ENCODE data around the gene E2F6.
A peak's percentile ranks its signal among the peaks of the same experiment; 100 is the strongest.

Gene E2F6

GRCh38 chr2:11450791-11451190, 15.2 kb downstream of the E2F6 start:
- TF ChIP-seq EZH2phosphoT487 (IDR thresholded peaks at IDR 0.05; ENCODE audit: borderline replicate concordance) (no peak), CTCF (conservative IDR thresholded peaks at IDR 0.05; ENCODE audit: low read length) (no peak)
- Histone ChIP-seq H3K4me3 (ENCODE audit: low read length, poor library complexity, severe bottlenecking) (no peak overlapping the region), H3K9me3 (ENCODE audit: insufficient read depth, low read depth, low read length) (no peaks in the 10 kb centered on the region), H3K9me2 (replicated peaks; ENCODE audit: low read depth, low read length) (no peaks in the 10 kb centered on the region), H3F3A (ENCODE audit: low read depth) (no peaks in the 10 kb centered on the region), H2AFZ (ENCODE audit: low read length) (no peak overlapping the region), H3K4me1 (ENCODE audit: insufficient read depth, low read length, poor library complexity, severe bottlenecking) (peaks cover 3% of the 10 kb centered on the region), H3K9ac (ENCODE audit: low read depth, low read length, poor library complexity, severe bottlenecking) (no peak overlapping the region), H4K20me1 (ENCODE audit: insufficient read depth, low read length, poor library complexity, severe bottlenecking) (peaks cover 14% of the 10 kb centered on the region), H3K36me3 (ENCODE audit: insufficient read depth, low read length) (peaks cover 87% of the 10 kb centered on the region), H3K4me2 (ENCODE audit: low read depth, low read length, poor library complexity, severe bottlenecking) (no peak overlapping the region), H3K79me2 (ENCODE audit: insufficient read depth, low read length) (peaks cover 17% of the 10 kb centered on the region; the same call in 1 of the 2 replicates), H3K27me3 (ENCODE audit: insufficient read depth, low read length, poor library complexity, severe bottlenecking) (no peaks in the 10 kb centered on the region)

GRCh38 chr2:11446733-11447248, 19.2 kb downstream of the E2F6 start:
- Histone ChIP-seq H3K79me2 (ENCODE audit: insufficient read depth, low read length) (no peaks in the 10 kb centered on the region), H3K4me2 (ENCODE audit: low read depth, low read length, poor library complexity, severe bottlenecking) (no peak overlapping the region), H3K9ac (ENCODE audit: low read depth, low read length, poor library complexity, severe bottlenecking) (no peak overlapping the region), H2AFZ (ENCODE audit: low read length) (no peak overlapping the region), H3F3A (ENCODE audit: low read depth) (no peaks in the 10 kb centered on the region), H3K9me3 (ENCODE audit: insufficient read depth, low read depth, low read length) (no peaks in the 10 kb centered on the region; the same call in 1 of the 2 replicates), H3K4me1 (ENCODE audit: insufficient read depth, low read length, poor library complexity, severe bottlenecking) (no peaks in the 10 kb centered on the region), H3K9me2 (replicated peaks; ENCODE audit: low read depth, low read length) (no peaks in the 10 kb centered on the region), H3K36me3 (ENCODE audit: insufficient read depth, low read length) (peaks cover 74% of the 10 kb centered on the region), H3K27me3 (ENCODE audit: insufficient read depth, low read length, poor library complexity, severe bottlenecking) (no peaks in the 10 kb centered on the region), H4K20me1 (ENCODE audit: insufficient read depth, low read length, poor library complexity, severe bottlenecking) (no peaks in the 10 kb centered on the region), H3K4me3 (ENCODE audit: low read length, poor library complexity, severe bottlenecking) (no peak overlapping the region)
- TF ChIP-seq EZH2phosphoT487 (IDR thresholded peaks at IDR 0.05; ENCODE audit: borderline replicate concordance) (no peak), CTCF (conservative IDR thresholded peaks at IDR 0.05; ENCODE audit: low read length) (peak; percentile 93)

- no peak for TF ChIP-seq EZH2phosphoT487 (IDR thresholded peaks at IDR 0.05; ENCODE audit: borderline replicate concordance)
- TF ChIP-seq CTCF (conservative IDR thresholded peaks at IDR 0.05; ENCODE audit: low read length), result peak; percentile 43; the same call in 1 of the 2 replicates
- peaks cover 59% of the 10 kb centered on the region for H3K36me3 ChIP-seq (ENCODE audit: insufficient read depth, low read length)
These were observed 21.2 kb downstream of the E2F6 start for GRCh38 chr2:11444737-11445136.

More at GRCh38 chr2:11444737-11445136, 21.2 kb downstream of the E2F6 start:
- H3K4me3 ChIP-seq (ENCODE audit: low read length, poor library complexity, severe bottlenecking), result no peak overlapping the region
- H3K27me3 ChIP-seq (ENCODE audit: insufficient read depth, low read length, poor library complexity, severe bottlenecking), result no peaks in the 10 kb centered on the region
- H3K79me2 ChIP-seq (ENCODE audit: insufficient read depth, low read length), result no peaks in the 10 kb centered on the region
- H3F3A ChIP-seq (ENCODE audit: low read depth), result no peaks in the 10 kb centered on the region
- no peaks in the 10 kb centered on the region for H3K4me1 ChIP-seq (ENCODE audit: insufficient read depth, low read length, poor library complexity, severe bottlenecking)
- H3K9me2 ChIP-seq (replicated peaks; ENCODE audit: low read depth, low read length), result no peaks in the 10 kb centered on the region
- H4K20me1 ChIP-seq (ENCODE audit: insufficient read depth, low read length, poor library complexity, severe bottlenecking), result no peaks in the 10 kb centered on the region
- no peak overlapping the region for H2AFZ ChIP-seq (ENCODE audit: low read length)
- no peak overlapping the region for H3K4me2 ChIP-seq (ENCODE audit: low read depth, low read length, poor library complexity, severe bottlenecking)
- no peak overlapping the region for H3K9ac ChIP-seq (ENCODE audit: low read depth, low read length, poor library complexity, severe bottlenecking)
- H3K9me3 ChIP-seq (ENCODE audit: insufficient read depth, low read depth, low read length), result no peaks in the 10 kb centered on the region; the same call in 1 of the 2 replicates

Measured in Loucy (cell line).